Measurements from ENCODE around the gene SPTBN4. TPM values are rescaled to one million over a fixed set of nuclear protein-coding genes. Genes with fewer than 3 reads are reported as not detected.

SPTBN4 gene
- total and polyA plus RNA-seq, 10 of the 15 experiments (the other 5 are each of a cell fraction or from before 2014, with no cell fraction given): 0.04 to 1.1 (median 0.34) TPM; not detected in 1

DNA sequence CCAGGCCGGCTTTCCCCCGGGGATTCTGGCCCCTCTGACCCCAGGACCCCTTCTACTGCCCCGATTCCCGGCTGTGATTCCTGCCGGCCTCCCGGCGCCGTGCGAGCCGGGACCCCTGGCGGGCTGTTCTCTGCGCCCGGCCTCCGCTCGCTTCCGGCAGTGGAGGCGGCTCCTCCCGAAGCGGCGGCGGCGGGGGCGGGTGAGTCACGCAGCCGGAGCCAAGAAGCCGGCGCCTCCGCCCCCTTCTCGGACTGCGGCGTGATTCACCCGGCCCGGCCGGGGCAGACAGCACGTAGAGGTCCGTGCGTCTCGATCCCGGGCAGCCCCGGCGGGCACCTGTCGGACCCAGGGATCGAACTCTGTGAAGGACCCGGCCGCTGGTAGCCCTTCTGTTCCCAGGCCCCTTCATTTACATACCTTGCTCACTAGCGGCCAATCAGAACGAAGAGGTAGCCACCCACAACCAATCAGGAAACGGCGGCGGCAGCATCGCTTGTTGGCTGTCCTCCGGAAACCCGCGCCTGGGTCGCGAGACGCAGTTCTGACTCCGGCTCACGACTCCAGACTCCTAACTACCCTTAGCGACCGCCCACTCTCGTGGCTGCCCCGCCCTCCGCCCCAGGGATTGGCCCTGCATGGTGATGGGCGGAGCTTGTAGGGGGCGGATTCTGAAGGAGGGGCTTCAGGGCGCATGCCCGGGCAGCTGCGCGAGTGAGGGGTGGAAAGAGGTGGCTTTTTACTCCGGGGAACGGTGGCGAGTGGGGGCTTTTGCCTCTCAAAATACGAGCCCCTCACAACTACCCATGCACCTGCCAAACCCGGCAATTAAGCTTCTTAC, 41.1 kb upstream of the SPTBN4 start, which contains the start of gene SERTAD1 (continued):
- TF ChIP-seq, protein P1, sequence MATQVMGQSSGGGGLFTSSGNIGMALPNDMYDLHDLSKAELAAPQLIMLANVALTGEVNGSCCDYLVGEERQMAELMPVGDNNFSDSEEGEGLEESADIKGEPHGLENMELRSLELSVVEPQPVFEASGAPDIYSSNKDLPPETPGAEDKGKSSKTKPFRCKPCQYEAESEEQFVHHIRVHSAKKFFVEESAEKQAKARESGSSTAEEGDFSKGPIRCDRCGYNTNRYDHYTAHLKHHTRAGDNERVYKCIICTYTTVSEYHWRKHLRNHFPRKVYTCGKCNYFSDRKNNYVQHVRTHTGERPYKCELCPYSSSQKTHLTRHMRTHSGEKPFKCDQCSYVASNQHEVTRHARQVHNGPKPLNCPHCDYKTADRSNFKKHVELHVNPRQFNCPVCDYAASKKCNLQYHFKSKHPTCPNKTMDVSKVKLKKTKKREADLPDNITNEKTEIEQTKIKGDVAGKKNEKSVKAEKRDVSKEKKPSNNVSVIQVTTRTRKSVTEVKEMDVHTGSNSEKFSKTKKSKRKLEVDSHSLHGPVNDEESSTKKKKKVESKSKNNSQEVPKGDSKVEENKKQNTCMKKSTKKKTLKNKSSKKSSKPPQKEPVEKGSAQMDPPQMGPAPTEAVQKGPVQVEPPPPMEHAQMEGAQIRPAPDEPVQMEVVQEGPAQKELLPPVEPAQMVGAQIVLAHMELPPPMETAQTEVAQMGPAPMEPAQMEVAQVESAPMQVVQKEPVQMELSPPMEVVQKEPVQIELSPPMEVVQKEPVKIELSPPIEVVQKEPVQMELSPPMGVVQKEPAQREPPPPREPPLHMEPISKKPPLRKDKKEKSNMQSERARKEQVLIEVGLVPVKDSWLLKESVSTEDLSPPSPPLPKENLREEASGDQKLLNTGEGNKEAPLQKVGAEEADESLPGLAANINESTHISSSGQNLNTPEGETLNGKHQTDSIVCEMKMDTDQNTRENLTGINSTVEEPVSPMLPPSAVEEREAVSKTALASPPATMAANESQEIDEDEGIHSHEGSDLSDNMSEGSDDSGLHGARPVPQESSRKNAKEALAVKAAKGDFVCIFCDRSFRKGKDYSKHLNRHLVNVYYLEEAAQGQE (IDR thresholded peaks at IDR 0.05; ENCODE audit: low read depth, low read length): peak; percentile 7; the same call in 1 of the 2 replicates
- TF ChIP-seq, protein P2, sequence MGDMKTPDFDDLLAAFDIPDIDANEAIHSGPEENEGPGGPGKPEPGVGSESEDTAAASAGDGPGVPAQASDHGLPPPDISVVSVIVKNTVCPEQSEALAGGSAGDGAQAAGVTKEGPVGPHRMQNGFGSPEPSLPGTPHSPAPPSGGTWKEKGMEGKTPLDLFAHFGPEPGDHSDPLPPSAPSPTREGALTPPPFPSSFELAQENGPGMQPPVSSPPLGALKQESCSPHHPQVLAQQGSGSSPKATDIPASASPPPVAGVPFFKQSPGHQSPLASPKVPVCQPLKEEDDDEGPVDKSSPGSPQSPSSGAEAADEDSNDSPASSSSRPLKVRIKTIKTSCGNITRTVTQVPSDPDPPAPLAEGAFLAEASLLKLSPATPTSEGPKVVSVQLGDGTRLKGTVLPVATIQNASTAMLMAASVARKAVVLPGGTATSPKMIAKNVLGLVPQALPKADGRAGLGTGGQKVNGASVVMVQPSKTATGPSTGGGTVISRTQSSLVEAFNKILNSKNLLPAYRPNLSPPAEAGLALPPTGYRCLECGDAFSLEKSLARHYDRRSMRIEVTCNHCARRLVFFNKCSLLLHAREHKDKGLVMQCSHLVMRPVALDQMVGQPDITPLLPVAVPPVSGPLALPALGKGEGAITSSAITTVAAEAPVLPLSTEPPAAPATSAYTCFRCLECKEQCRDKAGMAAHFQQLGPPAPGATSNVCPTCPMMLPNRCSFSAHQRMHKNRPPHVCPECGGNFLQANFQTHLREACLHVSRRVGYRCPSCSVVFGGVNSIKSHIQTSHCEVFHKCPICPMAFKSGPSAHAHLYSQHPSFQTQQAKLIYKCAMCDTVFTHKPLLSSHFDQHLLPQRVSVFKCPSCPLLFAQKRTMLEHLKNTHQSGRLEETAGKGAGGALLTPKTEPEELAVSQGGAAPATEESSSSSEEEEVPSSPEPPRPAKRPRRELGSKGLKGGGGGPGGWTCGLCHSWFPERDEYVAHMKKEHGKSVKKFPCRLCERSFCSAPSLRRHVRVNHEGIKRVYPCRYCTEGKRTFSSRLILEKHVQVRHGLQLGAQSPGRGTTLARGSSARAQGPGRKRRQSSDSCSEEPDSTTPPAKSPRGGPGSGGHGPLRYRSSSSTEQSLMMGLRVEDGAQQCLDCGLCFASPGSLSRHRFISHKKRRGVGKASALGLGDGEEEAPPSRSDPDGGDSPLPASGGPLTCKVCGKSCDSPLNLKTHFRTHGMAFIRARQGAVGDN (IDR thresholded peaks at IDR 0.05): peak; percentile 15; the same call in 1 of the 2 replicates
- TF ChIP-seq ZBTB40 (IDR thresholded peaks at IDR 0.05; ENCODE audit: borderline replicate concordance): no peak; the same call in 1 of the 2 replicates
- TF ChIP-seq, protein P3, sequence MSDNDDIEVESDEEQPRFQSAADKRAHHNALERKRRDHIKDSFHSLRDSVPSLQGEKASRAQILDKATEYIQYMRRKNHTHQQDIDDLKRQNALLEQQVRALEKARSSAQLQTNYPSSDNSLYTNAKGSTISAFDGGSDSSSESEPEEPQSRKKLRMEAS (IDR thresholded peaks at IDR 0.05; ENCODE audit: low read depth, low read length): no peak
- TF ChIP-seq MYC (IDR thresholded peaks at IDR 0.05; ENCODE audit: insufficient read depth, insufficient read length, insufficient replicate concordance, low read length, severe bottlenecking): peak; percentile 60
- TF ChIP-seq POU2F2 (IDR thresholded peaks at IDR 0.05; ENCODE audit: borderline replicate concordance, low read depth, low read length): peak; percentile 97
- no peak for TF ChIP-seq KDM1A (IDR thresholded peaks at IDR 0.05; ENCODE audit: borderline replicate concordance)
- no peak for TF ChIP-seq EZH2 (IDR thresholded peaks at IDR 0.05; ENCODE audit: borderline replicate concordance, control insufficient read depth, low read depth, low read length)
- 0 out of 2 replicates have a peak, but pooled peaks have one; percentile 16 for TF ChIP-seq JUND (IDR thresholded peaks at IDR 0.05; ENCODE audit: low read depth, low read length)
- no peak for TF ChIP-seq HSF1 (IDR thresholded peaks at IDR 0.05; ENCODE audit: low read depth, low read length)
- no peak; the same call in 1 of the 2 replicates for TF ChIP-seq YY1 (IDR thresholded peaks at IDR 0.05; ENCODE audit: low read depth, low read length)
- no peak for TF ChIP-seq STAT3 (IDR thresholded peaks at IDR 0.05; ENCODE audit: low read depth, low read length)
- no peak for TF ChIP-seq NFXL1 (IDR thresholded peaks at IDR 0.05; ENCODE audit: borderline replicate concordance)
- no peak for TF ChIP-seq RELA (IDR thresholded peaks at IDR 0.05; ENCODE audit: borderline replicate concordance, partially characterized antibody)
